AG08395 (cell line): Measurements from ENCODE around the gene CFAP221.

ENCODE experiments used
- DNase-seq: peaks from one replicate; pipeline ENCODE4 v3.0.0; 2012; ENCODE audit warnings: mixed read lengths, low spot score

The CFAP221 gene

DNA sequence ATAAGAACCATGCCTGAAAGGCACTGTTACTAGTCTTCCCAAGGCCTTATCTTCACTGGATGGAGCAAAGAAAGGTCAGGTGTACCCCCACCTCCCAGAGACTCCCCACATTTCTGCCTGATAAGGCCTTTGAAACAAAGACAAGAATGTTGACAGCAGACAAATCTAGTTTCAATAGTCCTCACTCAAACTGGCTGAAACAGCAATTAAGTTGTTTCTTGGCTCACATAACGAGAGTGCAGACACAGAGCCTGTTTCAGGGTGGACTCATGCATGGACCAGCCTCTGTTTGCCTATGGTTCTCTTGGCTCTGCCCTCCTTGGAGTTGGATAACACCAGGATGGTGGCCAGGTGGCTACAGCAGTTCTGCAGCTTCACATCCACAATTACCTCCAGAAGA is 7.5 kb upstream of the CFAP221 start:
- no peak for DNase-seq

DNA sequence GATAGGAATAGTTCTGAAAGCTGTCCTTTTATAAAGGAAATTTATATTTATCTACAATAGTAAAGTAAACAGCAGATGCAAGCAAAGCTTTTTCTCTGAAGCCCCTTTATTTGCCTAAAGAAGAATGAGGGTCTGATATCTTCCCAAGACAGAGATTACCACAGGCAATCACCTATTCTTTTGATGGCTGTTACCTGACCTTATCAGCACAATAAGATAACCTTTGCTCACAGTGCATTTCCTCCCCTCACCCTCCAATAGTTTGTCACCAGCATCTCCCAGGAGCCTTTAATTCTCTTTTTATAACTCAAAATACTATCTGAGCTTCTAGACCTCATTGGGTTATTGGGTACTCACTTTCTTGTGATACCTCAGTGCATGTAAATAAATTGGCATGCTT is 6.5 kb upstream of the CFAP221 start:
- DNase-seq: no peak

DNA sequence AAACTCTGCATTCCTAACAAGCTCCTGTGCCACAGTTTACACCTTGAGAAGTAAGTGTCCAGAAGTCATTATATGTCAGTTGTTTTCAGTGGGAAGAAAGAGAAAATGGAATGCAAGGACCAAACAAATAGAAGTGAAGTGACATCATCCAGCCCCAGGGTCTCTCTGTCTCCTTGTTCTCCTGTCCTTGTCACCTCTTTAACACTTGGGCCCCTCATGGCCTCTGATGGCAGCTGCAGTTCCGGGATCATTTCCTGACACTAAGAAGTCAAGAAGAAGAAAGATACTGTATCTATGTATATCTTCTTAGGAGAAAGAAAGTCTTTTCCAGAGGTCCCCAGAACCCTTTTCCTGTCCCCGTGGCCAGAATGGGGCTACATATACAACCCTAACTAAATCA is 2.8 kb upstream of the CFAP221 start:
- no peak for DNase-seq

DNA sequence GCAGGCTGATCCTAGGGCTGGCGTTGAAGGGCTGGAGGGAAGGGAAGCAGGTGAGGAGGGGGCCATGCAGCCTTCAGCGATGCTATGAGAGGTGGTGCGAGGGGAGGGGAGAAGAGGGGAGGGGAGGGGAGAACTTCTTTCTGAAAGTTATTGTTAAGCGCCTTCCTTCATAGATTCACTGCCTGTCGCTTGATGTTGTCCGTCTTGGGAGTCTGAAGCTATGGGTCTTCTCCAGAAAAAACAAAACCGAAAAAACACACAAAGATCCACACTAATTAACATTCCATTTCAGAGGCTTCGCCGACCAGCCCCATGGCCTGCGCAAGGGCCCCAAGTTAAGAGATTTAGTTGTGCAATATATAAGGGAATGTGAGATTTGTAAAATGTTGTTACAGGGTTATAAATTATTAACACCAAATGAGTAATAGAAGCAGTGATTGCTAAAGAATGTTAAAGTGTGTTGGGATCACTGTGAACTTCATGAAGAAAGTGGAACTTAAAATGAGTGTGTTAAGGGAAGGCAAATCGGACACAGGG is 758 bp downstream of the CFAP221 start:
- DNase-seq: no peak

DNA sequence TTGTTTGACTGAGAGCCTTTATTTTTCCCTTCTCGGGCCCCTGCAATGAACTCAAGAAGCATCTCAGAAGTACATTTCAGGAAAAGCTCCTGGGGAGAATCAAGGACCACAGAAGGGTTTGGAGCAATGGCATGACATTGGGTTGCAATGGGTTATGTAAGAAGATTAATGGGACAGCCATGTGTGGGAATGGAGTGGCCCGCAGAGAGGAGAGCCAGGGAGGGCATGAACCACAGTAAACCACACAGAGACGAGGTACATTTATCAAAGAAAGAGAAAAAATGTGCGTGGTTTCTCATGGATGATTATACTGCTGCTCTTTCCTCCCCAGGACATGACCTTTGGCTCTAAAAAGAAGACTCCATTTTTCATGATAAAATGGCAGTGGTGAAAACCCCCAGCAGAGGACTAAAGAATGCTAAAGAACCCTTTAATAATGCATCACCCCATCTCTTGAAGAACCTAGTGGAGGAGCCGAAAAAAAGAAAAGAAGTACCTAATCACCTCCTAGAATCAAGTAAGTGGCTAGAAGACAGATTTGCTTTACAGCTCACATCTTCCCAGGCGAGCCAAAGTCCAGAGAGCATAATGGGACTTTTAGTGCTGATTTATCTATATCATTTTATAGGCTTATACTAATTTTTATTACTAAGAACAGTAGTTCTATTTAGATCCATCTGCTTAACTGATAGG is 1.7 kb downstream of the CFAP221 start:
- DNase-seq: no peak

DNA sequence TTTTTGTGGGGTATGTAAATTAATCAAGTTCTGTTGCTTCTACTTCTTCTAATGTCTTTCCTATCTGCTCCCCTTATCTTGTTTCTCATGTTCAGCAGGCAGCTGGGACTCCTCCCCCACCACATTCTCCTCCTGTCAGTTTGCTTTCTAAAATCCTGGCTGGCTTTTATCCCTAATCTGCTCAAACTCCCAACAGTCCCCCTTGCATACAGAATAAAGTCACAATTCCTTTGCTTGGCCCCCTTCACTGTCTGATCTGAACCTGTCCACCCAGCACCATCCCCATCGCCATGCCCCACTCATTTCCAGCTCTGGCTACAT is 2.2 kb downstream of the CFAP221 start:
- DNase-seq: no peak

DNA sequence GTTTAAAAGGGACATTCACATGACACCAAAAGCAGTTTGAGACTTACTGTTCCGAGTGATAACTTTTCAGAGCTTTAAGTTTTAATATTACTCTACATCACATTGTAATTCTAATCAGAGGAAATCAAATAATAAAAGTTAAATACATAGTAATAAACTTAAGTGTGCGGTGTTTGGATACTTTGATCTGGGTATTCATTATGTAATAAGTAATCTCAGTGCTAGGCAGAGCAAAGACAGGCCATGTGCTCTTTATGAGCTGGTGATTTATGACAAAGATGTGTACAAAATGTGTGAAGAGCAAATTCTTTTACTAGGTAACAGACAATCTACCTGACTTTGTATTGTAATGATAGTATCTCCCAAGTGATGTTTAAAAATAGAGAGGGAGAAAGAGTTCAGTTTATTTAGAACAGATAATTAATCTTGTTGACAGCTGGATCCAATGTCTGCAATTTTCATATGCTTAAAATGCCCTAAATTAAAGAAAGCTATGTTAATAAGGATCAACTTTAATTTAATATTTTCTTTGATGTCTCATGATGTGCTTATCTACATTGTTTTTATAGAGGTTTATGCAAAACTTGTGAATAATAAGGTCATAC is 4.4 kb downstream of the CFAP221 start:
- DNase-seq: no peak

DNA sequence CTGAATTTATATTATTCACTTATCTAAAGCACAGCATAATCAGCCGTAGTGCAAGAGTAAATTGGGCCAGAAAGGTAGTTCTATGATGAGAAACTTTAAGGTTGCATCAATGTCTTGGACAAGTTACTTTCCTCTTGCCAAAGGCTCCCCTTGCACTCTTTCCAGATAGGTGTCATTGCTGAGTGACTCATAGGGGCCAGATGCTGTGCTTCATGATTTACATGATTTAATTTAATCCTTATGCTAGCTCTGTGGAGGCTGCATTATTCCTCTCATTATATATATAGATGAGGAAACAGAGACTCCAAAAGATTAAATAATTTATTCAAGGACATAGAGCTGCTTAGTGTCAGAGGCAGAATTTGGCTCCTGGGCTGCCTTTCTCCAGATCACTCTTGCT is 5.0 kb downstream of the CFAP221 start:
- peak; percentile 40 for DNase-seq

DNA sequence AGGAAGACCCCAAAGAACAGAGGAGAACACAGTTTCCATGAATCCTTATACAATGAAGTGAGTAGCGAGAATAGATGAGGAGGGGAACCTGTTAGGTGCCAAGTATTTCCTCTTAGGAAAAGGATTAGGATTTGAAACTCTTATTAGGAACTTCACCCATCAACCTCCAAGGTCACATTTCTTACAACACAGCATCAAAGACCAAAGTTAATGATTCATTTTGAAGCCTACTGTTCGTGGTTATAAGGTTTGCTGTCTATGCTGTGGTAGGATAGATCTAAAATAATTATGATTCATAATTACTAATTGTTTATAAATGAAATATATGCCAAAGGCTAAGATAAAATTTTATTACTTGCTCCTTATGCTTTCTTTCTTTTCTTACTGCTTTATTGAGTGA is 6.1 kb downstream of the CFAP221 start:
- no peak for DNase-seq

DNA sequence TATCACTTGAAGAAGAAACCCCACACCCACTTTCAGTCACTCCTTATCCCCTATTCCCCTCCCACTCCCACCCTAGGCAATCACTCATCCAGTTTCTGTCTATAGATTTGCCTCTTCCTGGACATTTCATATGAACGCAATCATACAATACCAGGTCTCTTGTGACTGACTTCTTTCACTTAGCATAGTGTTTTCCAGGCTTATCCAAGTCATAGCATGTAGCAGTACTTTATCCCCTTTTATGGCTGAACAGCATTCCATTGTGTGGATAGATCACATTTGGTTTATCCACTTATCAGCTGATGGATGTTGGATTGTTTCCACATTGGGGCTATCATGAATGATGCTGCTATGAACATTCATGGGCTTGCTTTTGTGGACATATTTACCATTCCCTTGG is 6.6 kb downstream of the CFAP221 start:
- no peak for DNase-seq

DNA sequence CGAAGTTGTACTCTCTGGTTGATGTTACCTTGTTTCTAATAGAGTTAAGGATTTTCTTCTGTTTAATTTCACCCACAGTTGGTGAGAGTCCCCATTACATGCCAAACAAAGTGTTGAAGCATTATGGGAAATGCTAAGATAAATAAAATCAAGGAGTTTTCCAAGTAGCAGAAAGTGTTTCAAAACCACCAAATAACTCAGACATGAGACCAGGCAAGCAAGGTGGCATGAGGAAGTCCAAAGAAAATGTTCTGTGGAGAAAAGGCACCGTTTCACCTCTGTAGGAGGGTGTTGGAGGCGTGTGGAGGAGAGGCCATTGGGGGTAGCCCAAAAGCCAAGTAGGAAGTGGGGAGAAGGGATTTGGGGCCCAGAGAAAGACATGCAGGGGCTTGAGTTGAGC is 8.7 kb downstream of the CFAP221 start:
- no peak for DNase-seq

DNA sequence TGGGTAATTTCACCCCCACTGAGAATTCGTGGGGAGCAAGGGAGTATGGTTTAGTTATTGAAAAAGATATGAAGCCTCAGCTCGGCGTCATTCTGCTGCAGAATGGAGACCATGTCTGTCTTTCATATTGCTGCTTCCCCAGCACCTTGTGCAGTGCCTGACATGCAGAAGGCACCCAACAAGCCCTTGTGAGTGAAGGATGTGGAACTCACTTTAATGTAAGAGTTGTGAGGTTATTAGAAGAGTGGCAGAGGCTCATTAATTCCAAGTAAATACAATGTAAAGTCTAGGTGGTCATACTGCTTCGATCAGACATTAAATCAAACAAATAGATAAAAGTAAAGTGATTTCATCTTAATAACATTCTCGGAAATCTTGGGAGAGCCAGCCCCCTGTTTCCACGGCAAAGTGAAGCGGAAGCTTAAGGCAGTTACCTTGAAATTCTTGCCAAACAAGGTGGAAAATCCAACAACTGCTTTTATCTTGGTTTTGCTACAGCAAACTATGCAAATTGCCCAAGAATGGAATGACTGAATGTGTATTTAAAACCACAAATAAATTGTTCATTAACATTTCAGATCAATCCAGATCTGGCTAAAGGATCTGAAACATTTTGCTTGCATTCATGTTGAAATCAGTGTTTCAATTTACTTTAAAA is 9.6 kb downstream of the CFAP221 start:
- no peak for DNase-seq

DNA sequence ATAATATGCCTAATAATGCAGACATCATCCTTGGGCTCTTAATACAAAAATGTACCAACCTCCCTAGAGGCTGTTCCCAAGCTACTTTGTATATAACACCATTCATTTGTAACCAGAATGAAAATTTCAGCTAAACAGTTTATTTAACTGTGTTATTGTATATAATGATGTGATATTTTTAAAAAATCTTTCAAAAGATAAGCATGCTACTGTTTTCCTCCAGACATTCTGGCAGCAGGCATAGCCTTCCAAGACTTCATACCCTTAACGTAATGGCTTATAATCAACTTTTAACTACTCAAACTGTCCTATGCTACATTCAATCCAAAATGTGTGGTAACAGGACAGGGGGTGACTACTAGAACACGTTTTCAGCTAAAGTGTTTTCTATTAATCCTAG is 21.2 kb downstream of the CFAP221 start:
- no peak for DNase-seq

DNA sequence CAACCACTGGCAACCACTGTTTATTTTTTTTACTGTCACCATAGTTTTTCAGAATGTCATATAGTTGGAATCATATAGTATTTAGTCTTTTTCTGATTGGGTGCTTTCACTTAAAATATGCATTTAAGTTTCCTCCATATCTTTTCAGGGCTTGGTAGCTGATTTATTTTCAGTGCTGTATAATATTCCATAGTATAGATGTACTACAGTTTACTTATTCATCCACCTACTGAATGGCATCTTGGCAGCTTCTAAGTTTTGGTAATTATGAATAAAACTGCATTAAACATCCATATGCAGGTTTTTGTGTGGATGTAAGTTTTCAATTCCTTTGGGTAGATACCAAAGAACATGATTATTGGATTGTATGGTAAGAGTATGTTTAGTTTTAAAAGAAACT is 23.0 kb downstream of the CFAP221 start:
- DNase-seq: no peak

DNA sequence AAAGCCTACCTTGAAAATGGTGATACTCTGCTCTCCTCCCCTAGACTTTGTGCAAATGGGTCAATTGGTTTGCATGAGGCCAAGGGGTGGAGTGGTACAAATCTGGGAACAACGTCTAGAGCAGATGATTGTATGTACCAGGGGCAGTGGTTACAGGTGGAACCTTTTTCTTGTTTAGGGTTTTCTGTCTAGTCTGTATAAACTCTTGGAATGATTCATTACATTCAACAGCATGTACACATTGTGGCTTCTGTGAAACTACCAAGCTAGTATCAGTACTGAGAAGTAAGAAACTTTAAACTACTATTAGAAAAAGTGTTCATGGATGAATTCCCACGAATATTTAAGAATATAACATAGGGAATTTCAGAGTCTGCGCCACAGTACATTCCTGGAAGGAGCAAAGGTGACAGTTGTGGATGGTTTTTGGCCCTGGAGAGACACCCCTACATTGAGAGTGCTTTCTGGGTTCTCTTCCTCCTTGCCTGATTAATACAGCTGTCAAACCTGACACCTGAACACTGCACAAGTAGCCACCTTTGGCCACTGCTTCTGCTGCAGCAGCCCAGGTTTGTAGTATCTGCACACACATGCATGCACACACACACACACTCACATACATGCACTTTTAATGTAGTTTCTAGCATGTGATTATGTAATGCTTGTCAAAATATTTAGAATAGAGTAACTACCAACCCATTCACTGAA is 30.0 kb downstream of the CFAP221 start:
- no peak for DNase-seq

DNA sequence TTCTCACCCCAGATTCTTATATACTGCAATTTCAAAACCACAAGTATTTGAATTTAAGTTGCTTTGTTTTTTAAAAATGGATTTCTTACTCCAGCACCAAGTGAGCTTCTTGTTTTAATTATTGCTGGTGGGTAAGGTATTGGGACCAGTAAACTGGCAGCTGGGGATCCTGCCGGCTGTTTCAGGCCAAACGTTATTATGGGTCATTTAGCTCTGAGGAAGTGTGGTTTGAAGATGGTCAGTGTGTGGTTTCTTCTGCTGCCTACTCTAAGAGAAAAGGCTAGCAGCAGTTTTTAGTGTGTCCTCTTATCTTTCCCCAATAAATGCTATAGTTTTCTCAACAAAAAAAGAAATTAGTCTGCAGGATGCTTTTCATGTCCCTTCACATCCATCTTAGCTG is 30.6 kb downstream of the CFAP221 start:
- no peak for DNase-seq

DNA sequence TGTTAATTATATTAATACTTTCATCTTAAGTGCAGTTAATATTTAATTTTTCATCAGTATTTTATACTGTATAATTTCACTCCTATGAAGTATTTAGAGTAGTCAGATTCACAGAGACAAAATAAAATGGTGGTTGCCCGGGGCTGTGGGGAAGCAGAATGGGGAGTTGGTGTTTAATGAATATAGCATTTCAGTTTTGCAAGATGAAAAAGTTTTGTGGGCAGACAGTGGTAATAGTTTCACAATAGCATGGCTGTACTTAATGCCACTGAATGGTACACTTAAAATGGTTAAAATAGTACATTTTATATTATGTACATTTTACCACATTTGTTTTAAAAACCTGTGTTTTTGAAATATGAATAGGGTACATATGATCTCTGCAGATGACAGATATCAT is 31.2 kb downstream of the CFAP221 start:
- DNase-seq: no peak

DNA sequence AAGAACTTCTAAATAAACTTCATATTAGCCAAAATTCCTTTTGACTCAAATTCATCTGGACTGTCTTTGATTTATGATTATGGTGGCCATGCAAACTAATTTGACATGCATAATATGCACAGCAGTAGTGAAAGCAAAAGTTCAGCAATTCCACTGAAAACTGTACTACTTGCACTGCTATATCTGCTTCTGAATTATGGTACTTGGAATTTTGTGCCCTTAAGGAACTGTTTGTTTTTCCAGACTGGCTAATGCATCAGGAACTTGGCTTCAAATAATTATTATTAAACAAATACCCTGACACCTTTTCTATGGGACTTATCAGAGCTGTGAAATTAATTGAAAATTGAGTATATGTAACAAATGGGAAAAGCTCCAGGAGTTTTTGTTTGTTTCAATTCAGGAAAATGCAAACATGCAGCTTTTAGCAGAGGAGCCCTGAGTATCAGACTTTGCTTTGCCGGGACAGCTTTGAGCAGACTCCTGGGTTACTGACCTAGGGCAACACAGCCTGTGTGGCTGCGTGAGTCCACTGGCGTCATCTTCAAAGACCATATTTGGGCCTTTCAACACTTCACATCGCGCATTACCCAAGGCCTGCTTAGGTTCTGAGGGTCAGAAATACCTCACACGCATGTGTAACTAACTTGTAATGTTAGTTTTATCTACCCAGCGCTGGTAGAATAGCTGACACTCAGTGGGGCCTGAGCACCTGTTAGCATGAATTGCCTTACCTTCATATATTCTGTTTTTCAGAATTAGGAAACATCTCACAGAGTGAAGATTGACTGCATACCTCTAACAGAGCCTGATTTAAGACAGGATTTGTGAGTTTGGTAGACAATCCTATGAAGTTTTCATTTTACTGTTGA is 35.4 kb downstream of the CFAP221 start:
- DNase-seq: no peak

DNA sequence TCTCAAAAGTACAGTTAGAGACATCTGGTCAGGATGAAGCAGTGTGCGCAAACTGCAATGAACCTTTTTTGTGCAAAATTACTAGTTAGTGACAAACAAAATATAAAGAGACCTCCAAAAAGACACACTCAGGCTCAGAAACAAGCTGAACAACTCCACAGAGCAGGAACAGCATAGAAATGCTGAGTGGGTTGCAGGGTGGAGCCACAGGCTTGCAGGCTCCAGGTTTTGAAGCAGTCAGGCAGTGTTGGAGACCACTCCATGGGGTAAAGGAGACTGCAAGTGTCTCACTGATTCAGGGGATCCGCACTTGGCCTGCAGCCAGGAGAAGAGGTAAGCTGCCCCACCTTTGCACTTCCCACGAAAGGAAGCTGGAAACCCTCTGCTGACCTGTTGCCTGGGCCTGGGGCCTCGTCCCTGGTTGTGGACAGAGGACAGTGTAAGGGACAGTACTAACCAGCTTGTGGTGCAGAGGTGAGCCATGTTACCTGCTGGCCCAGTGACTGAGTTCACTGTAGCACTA is 36.4 kb downstream of the CFAP221 start:
- no peak for DNase-seq

DNA sequence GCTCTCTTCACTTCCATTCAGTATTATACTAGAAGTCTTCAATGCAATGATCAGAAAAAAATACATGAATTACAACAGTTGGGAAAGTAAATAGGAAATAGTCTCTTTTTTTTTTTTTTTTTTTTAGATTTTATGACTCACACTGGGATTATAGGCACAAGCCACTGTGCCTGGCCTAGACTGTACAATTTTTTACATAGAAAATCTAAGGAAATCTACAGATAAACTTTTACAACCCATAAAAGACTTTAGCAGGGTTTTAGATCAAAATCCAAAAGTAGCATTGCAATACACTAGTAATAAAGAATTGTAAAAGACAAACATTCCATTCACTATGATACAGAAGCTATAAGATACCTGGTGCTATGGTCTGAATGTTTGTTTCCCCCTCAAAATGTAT is 39.0 kb downstream of the CFAP221 start:
- no peak for DNase-seq

DNA sequence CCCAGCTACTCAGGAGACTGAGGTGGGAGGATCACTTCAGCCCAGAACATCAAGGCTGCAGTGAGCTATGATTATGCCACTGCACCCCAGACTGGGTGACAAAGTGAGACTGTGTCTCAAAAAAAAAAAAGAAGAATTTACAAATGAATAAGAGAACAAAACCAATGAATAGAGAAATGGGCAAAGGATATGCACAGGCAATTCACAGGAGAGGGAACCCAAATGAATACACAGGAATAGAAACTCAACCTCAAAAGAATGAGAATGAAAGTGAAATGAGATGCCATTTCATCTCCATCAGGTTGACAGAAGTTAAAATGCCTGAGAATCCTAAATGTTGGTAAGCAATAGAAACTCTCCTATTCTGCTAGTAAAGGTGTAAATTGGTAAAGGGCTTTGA is 40.2 kb downstream of the CFAP221 start:
- no peak for DNase-seq

DNA sequence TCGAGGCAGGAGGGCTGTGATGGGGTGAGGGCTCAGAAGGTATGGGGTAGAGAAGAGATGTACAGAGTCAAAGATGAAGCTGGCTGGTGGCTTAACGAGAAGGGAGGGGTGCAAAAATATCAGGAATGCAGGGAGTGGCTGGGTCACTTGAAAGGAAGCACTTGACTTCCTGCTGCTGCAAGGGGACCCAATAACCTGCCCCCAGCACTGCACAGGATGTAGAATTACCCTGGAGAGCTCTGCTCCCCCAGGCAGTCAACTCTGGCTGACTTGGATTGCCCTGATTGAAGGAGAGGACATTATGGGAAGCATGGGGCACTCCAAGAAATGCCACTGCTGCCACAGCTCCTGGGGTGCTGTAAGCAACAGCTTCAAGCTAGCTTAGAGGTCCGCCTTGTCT is 41.8 kb downstream of the CFAP221 start:
- no peak for DNase-seq
